K562 (cell line): Measurements from ENCODE around the gene ABCD3.

Experiments
- CTCFL ChIP-seq: IDR thresholded peaks from 2 replicates; pipeline ENCODE4 v1.6.1; 2011; ENCODE audit warnings: borderline replicate concordance, low read depth, mild to moderate bottlenecking, moderate library complexity, low read length; ENCODE audit not compliant: insufficient read depth, poor library complexity, severe bottlenecking
- GTF3C2 ChIP-seq: IDR thresholded peaks from 3 replicates; pipeline ENCODE4 v1.6.1; 2011; ENCODE audit warnings: borderline replicate concordance, mild to moderate bottlenecking, moderate library complexity; ENCODE audit not compliant: insufficient read length; ENCODE audit errors: extremely low read depth
- SAP30 ChIP-seq: fragments of 200-600 bp; sonication (generic); IDR thresholded peaks from 2 replicates; pipeline ENCODE4 v1.6.1; 2012; ENCODE audit warnings: borderline replicate concordance, low read depth, mild to moderate bottlenecking, moderate library complexity, low read length, control low read depth, inconsistent platforms; ENCODE audit not compliant: insufficient read depth, poor library complexity, severe bottlenecking
- YY1 ChIP-seq, 3 experiments: IDR thresholded peaks; 2 replicates each; pipeline ENCODE4 v1.6.1; 2011; ENCODE audit warnings: low read length in 2 of 3, mild to moderate bottlenecking in 2 of 3, moderate library complexity in 2 of 3, borderline replicate concordance in 1 of 3, control low read depth in 1 of 3, low read depth in 1 of 3; ENCODE audit not compliant: insufficient read depth in 3 of 3, insufficient replicate concordance in 2 of 3, control insufficient read depth in 1 of 3, insufficient read length in 1 of 3; ENCODE audit errors: extremely low read depth in 1 of 3
- ZNF274 ChIP-seq: IDR thresholded peaks from 2 replicates; pipeline ENCODE4 v1.6.1; 2011; ENCODE audit warnings: low read depth, mild to moderate bottlenecking, low read length, moderate library complexity, borderline replicate concordance
- ZSCAN32 ChIP-seq: fragments of 450-650 bp; formaldehyde crosslinking; IDR thresholded peaks from 2 replicates; pipeline ENCODE4 v1.4.0; 2020; ENCODE audit warnings: mild to moderate bottlenecking, moderate library complexity

GRCh38 chr1:94434365-94435045 lies 16.3 kb downstream of the ABCD3 start:
- TF ChIP-seq ZSCAN32 (CRISPR knock-in tag): no peak
- no peak for TF ChIP-seq GTF3C2
- no peak for TF ChIP-seq CTCFL
- TF ChIP-seq YY1 (IDR thresholded peaks at IDR 0.05; ENCODE audit: borderline replicate concordance in 1 of 3, control insufficient read depth in 1 of 3, extremely low read depth in 1 of 3, insufficient read depth in 3 of 3, insufficient read length in 1 of 3, insufficient replicate concordance in 2 of 3, low read depth in 1 of 3, low read length in 2 of 3): no peak
- no peak for TF ChIP-seq SAP30
- TF ChIP-seq ZNF274: no peak
